NB4 (cell line): ENCODE results near the gene SNRNP48.

Source experiments
- DNase-seq: peaks from one replicate; pipeline ENCODE4 v3.0.0; 2010; ENCODE audit warnings: low read depth
- H3K4me3 ChIP-seq: one replicate; pipeline ENCODE4 v1.5.1; 2011; ENCODE audit warnings: mild to moderate bottlenecking, low read depth, low read length, moderate library complexity
- CTCF ChIP-seq: IDR thresholded peaks from one replicate; pipeline ENCODE4 v1.5.1; 2012; ENCODE audit warnings: low read depth, low read length
- MAX ChIP-seq: IDR thresholded peaks from 2 replicates; pipeline ENCODE4 v1.6.1; 2011; ENCODE audit warnings: low read depth, low read length
- MYC ChIP-seq: IDR thresholded peaks from 2 replicates; pipeline ENCODE4 v1.6.1; 2011; ENCODE audit warnings: low read depth, low read length
- POLR2A ChIP-seq: IDR thresholded peaks from 2 replicates; pipeline ENCODE4 v1.6.1; 2011; ENCODE audit warnings: mild to moderate bottlenecking; ENCODE audit not compliant: insufficient read length; ENCODE audit errors: extremely low read depth

SNRNP48 gene

GRCh38 chr6:7594579-7595125, 4.7 kb downstream of the SNRNP48 start:
- H3K4me3 ChIP-seq = no peak overlapping the region
- no peak for TF ChIP-seq POLR2A
- no peak for TF ChIP-seq CTCF
- no peak for TF ChIP-seq MYC
- no peak for TF ChIP-seq MAX
- DNase-seq = no peak

- H3K4me3 ChIP-seq = no peak overlapping the region
- no peak for DNase-seq
- no peak for TF ChIP-seq MAX
- TF ChIP-seq CTCF = no peak
- no peak for TF ChIP-seq MYC
- no peak for TF ChIP-seq POLR2A
These were observed 14.0 kb downstream of the SNRNP48 start for GRCh38 chr6:7604003-7604402.

- H3K4me3 ChIP-seq = no peak overlapping the region
- no peak for DNase-seq
- TF ChIP-seq POLR2A = no peak
- no peak for TF ChIP-seq MYC
- TF ChIP-seq CTCF = no peak
- TF ChIP-seq MAX = no peak
These were observed 14.5 kb downstream of the SNRNP48 start for GRCh38 chr6:7604506-7604905.

- TF ChIP-seq MAX (no peak), POLR2A (no peak), CTCF (peak; percentile 66)
- H3K4me3 ChIP-seq = no peak overlapping the region
- peak; percentile 75 for DNase-seq
These were observed 25.8 kb downstream of the SNRNP48 start for GRCh38 chr6:7615611-7616383.

GRCh38 chr6:7617801-7618764, 28.1 kb downstream of the SNRNP48 start:
- peak; percentile 96 for DNase-seq
- TF ChIP-seq POLR2A = no peak
- TF ChIP-seq MAX = peak; percentile 91
- TF ChIP-seq CTCF = peak; percentile 35
- peak; percentile 83 for TF ChIP-seq MYC
- H3K4me3 ChIP-seq = no peak overlapping the region
